ENCODE results near the gene MTF1.

DNA sequence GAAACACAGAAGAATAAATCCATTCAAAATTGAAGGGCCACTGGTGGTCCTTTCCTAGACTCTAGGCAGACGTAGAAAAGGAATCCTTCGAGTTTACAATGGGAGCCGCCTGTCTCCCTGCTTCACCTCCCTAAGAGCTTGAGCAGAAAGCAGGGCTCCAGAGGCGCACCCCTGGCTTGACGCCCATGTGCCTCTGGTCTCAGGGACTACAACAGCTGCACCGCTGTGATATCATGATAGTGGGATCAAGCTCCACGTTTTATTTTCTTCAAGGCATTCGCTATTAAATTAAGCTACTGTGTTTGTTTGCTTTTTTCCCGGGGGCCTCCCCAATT, 52.2 kb downstream of the MTF1 start:
- TF ChIP-seq POLR2A (IDR thresholded peaks at IDR 0.05; ENCODE audit: low read length): no peak
- TF ChIP-seq GATA1 (IDR thresholded peaks at IDR 0.05; ENCODE audit: low read depth, low read length): no peak

All from erythroblast (primary cell).